ENCODE results near the gene RHBDD2. TPM values are rescaled to one million over a fixed set of nuclear protein-coding genes. Genes with fewer than 3 reads are reported as not detected.
"Not testable (repeated sequence)": the region's sequence is repeated elsewhere in the genome, so short reads cannot be mapped to it uniquely, and the experiment has no call there.

RHBDD2 gene
- total RNA-seq, 4 donors from 2014 or later: 27.0 to 38.2 (median 33.5) TPM

DNA sequence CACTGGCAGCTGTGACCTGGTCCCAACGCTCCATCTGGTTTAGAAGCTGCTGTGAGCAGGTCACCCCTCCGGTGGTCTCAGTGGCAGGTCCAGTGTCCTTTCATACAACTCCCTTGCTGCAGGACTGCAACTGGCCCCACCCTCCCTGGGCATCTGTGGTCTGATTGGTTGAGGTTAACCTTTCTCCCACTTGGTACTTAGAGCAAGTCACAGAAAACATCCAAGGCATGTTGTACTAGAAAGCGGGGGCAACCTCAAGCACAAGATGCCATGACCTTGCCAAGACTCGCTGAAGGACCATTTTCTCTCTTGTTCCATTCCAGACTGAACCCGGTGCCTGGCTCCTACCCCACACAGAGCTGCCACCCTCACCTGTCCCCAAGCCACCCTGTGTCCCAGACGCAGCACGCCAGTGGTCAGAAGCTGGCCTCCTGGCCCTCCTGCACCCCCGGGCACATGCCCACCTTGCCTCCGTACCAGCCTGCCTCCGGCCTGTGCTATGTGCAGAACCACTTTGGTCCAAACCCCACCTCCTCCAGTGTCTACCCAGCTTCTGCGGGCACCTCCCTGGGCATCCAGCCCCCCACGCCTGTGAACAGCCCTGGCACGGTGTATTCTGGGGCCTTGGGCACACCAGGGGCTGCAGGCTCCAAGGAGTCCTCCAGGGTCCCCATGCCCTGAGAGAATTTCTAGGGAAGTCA lies 9.0 kb downstream of the RHBDD2 start:
- Histone ChIP-seq H3K36me3 (peaks cover 34 to 64% (median 37%) of the 10 kb centered on the region in 3 donors), H3K27me3 (no peaks in the 10 kb centered on the region), H3K27ac (no peak overlapping the region), H3K9me3 (no peaks in the 10 kb centered on the region), H3K4me3 (no peak overlapping the region), H3K4me1 (peaks cover 7 to 26% (median 13%) of the 10 kb centered on the region in 3 donors)
- WGBS, 2 donors: 96 to 99% methylated on average over 10 to 11 of the region's 13 CpGs
- TF ChIP-seq POLR2A (IDR thresholded peaks at IDR 0.05): no peak
- TF ChIP-seq, protein P1, sequence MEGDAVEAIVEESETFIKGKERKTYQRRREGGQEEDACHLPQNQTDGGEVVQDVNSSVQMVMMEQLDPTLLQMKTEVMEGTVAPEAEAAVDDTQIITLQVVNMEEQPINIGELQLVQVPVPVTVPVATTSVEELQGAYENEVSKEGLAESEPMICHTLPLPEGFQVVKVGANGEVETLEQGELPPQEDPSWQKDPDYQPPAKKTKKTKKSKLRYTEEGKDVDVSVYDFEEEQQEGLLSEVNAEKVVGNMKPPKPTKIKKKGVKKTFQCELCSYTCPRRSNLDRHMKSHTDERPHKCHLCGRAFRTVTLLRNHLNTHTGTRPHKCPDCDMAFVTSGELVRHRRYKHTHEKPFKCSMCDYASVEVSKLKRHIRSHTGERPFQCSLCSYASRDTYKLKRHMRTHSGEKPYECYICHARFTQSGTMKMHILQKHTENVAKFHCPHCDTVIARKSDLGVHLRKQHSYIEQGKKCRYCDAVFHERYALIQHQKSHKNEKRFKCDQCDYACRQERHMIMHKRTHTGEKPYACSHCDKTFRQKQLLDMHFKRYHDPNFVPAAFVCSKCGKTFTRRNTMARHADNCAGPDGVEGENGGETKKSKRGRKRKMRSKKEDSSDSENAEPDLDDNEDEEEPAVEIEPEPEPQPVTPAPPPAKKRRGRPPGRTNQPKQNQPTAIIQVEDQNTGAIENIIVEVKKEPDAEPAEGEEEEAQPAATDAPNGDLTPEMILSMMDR (IDR thresholded peaks at IDR 0.05): no peak
- DNase-seq: no peak
- intact Hi-C loops (cut with DNase I): no loop called here

DNA sequence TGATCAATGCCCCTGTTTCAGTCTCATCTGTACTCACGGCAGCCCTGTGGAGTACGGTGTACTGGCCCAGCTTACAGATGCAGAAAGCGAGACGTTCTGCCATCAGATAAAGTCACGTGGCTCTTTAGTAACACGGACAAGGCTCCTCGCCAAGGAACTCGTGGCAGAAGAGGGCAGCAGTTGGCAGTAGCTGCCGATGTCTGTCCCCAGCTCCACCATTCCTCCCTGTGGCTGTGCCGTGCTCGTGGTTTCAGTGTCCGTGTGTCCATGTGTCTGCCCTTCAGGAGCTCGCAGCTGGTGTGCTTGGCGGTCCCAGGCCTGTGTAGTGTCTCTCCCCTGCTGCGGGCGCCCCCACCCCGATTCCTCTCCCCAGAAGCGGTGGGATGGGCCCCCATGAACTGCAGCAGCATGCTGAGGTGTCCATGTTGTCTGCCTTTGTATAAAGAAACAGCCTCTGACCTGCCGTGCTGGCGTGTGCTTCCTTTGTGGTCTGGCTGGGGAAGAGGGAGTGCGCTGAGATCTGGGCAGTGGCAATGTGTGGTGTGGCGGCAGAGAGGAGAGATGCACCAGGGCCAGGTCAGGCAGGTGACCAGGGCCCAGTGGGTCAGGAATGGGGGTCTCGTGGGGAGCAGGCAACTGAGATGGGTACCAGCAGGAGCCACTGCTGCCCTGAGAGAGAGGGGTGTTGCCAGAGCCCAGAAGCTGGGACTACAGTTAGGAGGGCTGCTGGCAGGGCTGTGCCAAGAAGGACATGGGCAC lies 9.8 kb downstream of the RHBDD2 start:
- peaks cover 31 to 56% (median 34%) of the 10 kb centered on the region in 3 donors for H3K36me3 ChIP-seq
- DNase-seq: no peak
- no peaks in the 10 kb centered on the region for H3K27me3 ChIP-seq
- intact Hi-C loops (cut with DNase I): no loop called here
- H3K9me3 ChIP-seq: no peaks in the 10 kb centered on the region
- TF ChIP-seq, protein P1 (IDR thresholded peaks at IDR 0.05): no peak
- H3K4me3 ChIP-seq: no peak overlapping the region
- peaks cover 7 to 34% (median 20%) of the 10 kb centered on the region in 3 donors for H3K4me1 ChIP-seq
- no peak overlapping the region for H3K27ac ChIP-seq
- WGBS, 2 donors: 69 to 80% methylated on average over 10 to 13 of the region's 23 CpGs

DNA sequence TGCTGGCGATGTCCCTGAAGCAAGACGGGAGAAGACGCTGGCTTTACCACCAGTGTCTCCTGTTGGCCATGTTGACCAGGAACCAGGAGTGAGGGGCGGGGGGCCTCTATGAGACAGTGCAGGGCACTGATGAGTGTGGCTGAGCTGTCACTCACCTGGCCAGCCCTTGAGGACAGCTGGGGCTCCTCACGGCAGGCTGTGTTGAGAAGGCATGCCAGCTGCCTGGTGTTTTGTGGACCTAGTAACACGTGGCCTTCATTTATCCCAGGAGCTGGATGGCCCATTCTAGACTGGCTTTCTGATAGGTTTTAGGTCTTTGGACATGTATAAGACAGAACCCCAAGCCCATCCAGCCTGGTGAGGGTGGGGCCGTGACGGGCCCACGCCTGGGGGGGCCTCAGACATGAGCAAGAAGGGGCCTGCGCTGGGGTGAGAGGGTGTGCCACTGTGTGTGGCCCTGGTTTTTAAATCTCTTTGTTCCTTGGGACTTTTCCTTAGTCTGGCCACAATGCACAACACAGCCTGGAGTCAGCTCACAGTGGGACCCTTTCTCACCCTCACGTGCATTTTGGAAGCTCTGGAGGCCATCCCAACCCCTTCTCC lies 10.5 kb downstream of the RHBDD2 start:
- Histone ChIP-seq H3K27ac (no peak overlapping the region), H3K9me3 (no peaks in the 10 kb centered on the region), H3K4me1 (peaks cover 7 to 37% (median 20%) of the 10 kb centered on the region in 3 donors), H3K4me3 (no peak overlapping the region), H3K36me3 (peaks cover 24 to 49% (median 28%) of the 10 kb centered on the region in 3 donors), H3K27me3 (no peaks in the 10 kb centered on the region)
- DNase-seq: no peak
- intact Hi-C loops (cut with DNase I): no loop called here
- TF ChIP-seq POLR2A (IDR thresholded peaks at IDR 0.05): no peak
- TF ChIP-seq, protein P1 (IDR thresholded peaks at IDR 0.05): no peak
- 82 to 90% methylated on average over 5 to 7 of the region's 11 CpGs for WGBS, 2 donors

DNA sequence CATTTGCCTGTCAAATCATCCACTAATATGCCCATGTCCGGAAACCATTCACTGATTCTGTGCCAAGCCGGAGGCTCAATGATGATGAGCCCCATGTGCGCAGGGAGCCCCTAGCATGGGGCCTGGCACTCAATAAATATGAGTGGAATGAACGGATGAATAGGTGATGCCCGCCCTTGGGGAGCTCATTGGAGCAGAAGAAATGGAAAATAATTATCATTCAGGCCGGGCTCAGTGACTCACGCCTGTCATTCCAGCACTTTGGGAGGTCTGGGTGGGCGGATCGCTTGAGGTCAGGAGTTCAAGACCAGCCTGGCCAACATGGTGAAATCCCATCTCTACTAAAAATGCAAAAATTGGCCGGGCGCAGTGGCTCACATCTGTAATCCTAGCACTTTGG lies 11.0 kb downstream of the RHBDD2 start:
- Histone ChIP-seq H3K36me3 (peaks cover 19 to 44% (median 23%) of the 10 kb centered on the region in 3 donors), H3K4me3 (no peak overlapping the region), H3K4me1 (peaks cover 7 to 37% (median 20%) of the 10 kb centered on the region in 3 donors), H3K27me3 (no peaks in the 10 kb centered on the region), H3K27ac (no peak overlapping the region), H3K9me3 (no peaks in the 10 kb centered on the region)
- no peak for DNase-seq
- TF ChIP-seq POLR2A (IDR thresholded peaks at IDR 0.05): no peak
- TF ChIP-seq, protein P1 (IDR thresholded peaks at IDR 0.05): no peak
- intact Hi-C loops (cut with DNase I): no loop called here
- WGBS, 2 donors: 61% methylated on average over 7 to 9 of the region's 11 CpGs

DNA sequence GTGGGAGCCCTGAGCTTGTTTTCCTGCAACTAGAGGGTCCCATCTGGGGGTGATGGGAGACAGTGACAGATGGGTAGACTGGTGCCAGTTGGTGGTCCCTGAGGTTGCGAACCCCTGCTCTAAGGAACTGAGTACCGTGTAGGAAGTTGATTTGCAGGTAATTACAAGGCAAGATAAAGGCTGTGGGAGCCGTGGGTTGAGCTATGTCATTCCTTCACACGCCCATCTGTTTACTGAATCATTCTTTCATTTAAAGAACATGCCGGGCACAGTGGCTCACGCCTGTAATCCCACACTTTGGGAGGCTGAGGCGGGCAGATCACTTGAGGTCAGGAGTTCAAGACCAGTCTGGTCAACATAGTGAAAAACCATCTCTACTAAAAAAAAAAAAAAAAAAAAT lies 12.4 kb downstream of the RHBDD2 start:
- WGBS, 2 donors: 60 to 64% methylated on average over 5 to 7 of the region's 7 CpGs
- Histone ChIP-seq H3K4me1 (peaks cover 7 to 37% (median 20%) of the 10 kb centered on the region in 3 donors), H3K36me3 (peaks cover 10 to 30% (median 12%) of the 10 kb centered on the region in 3 donors)
- H3K27ac ChIP-seq; DNase-seq; H3K4me3 ChIP-seq; H3K9me3 ChIP-seq; H3K27me3 ChIP-seq; intact Hi-C loops (cut with DNase I): not testable (repeated sequence)
